Mesenchymal stem cell (in vitro differentiated cells and primary cell): ENCODE measurements around the gene FER1L5. TPM values are rescaled to one million over a fixed set of nuclear protein-coding genes. Genes with fewer than 3 reads are reported as not detected.
A peak's percentile ranks its signal among the peaks of the same experiment; 100 is the strongest.

Experiments
- DNase-seq: peaks from one replicate; pipeline ENCODE4 v3.0.0-alpha.2; 2013
- H2AFZ ChIP-seq: one replicate; pipeline ENCODE4 v1.6.1; 2013; ENCODE audit warnings: low read depth, mild to moderate bottlenecking, control low read depth, inconsistent platforms, low read length, moderate library complexity
- H2AK5ac ChIP-seq: 2 replicates; pipeline ENCODE4 v1.6.1; 2013; ENCODE audit warnings: low read length, moderate library complexity, mild to moderate bottlenecking, inconsistent platforms; ENCODE audit not compliant: severe bottlenecking
- H2BK120ac ChIP-seq: one replicate; pipeline ENCODE4 v1.6.1; 2013; ENCODE audit warnings: low read depth, mild to moderate bottlenecking, inconsistent platforms, low read length, moderate library complexity
- H2BK12ac ChIP-seq, 2 experiments: one replicate each; pipeline ENCODE4 v1.6.1; 2013; ENCODE audit warnings: inconsistent platforms in 2 of 2, low read length in 2 of 2, mild to moderate bottlenecking in 2 of 2, moderate library complexity in 2 of 2, control low read depth in 1 of 2
- H2BK15ac ChIP-seq: one replicate; pipeline ENCODE4 v1.6.1; 2013; ENCODE audit warnings: mild to moderate bottlenecking, low read depth, inconsistent platforms; ENCODE audit not compliant: poor library complexity, severe bottlenecking
- H2BK5ac ChIP-seq: 2 replicates; pipeline ENCODE4 v1.6.1; 2013; ENCODE audit warnings: low read depth, mild to moderate bottlenecking, low read length, control low read depth, inconsistent platforms; ENCODE audit not compliant: poor library complexity, severe bottlenecking
- H3K14ac ChIP-seq, 2 experiments: one replicate each; pipeline ENCODE4 v1.6.1; 2013; ENCODE audit warnings: inconsistent platforms in 2 of 2, low read length in 2 of 2, control low read depth in 1 of 2, mild to moderate bottlenecking in 1 of 2, moderate library complexity in 1 of 2
- H3K18ac ChIP-seq, 2 experiments: one replicate each; pipeline ENCODE4 v1.6.1; 2013; ENCODE audit warnings: inconsistent platforms in 2 of 2, low read length in 2 of 2, control low read depth in 1 of 2, low read depth in 1 of 2, mild to moderate bottlenecking in 1 of 2
- H3K23ac ChIP-seq, 2 experiments: one replicate each; pipeline ENCODE4 v1.6.1; 2013; ENCODE audit warnings: inconsistent platforms in 2 of 2, low read length in 2 of 2, mild to moderate bottlenecking in 2 of 2, moderate library complexity in 2 of 2, control low read depth in 1 of 2
- H3K27ac ChIP-seq: 2 replicates; pipeline ENCODE4 v1.5.1; 2013; ENCODE audit warnings: mild to moderate bottlenecking, moderate library complexity, low read length, control low read depth, inconsistent platforms; ENCODE audit not compliant: poor library complexity, severe bottlenecking
- H3K27me3 ChIP-seq, 2 experiments: 2 replicates each; pipeline versions ENCODE4 v1.6.1 to v1.7.0; 2013; ENCODE audit warnings: low read length in 2 of 2, mild to moderate bottlenecking in 2 of 2, moderate library complexity in 2 of 2, control low read depth in 1 of 2, inconsistent platforms in 1 of 2; ENCODE audit not compliant: control insufficient read depth in 1 of 2, insufficient read depth in 1 of 2
- H3K36me3 ChIP-seq, 2 experiments: 2 replicates each; pipeline versions ENCODE4 v1.6.1 to v1.7.0; 2013; ENCODE audit warnings: low read length in 2 of 2, control low read depth in 1 of 2, inconsistent platforms in 1 of 2, low read depth in 1 of 2, mild to moderate bottlenecking in 1 of 2; ENCODE audit not compliant: insufficient read depth in 2 of 2, control insufficient read depth in 1 of 2
- H3K4ac ChIP-seq, 2 experiments: one replicate each; pipeline ENCODE4 v1.6.1; 2013; ENCODE audit warnings: inconsistent platforms in 2 of 2, low read length in 2 of 2, mild to moderate bottlenecking in 2 of 2, moderate library complexity in 2 of 2, control low read depth in 1 of 2, low read depth in 1 of 2
- H3K4me1 ChIP-seq: 2 replicates; pipeline ENCODE4 v1.6.1; 2013; ENCODE audit warnings: low read depth, low read length, control low read depth; ENCODE audit not compliant: control insufficient read depth, insufficient read depth
- H3K4me2 ChIP-seq: 2 replicates; pipeline ENCODE4 v1.6.1; 2013; ENCODE audit warnings: low read length, mild to moderate bottlenecking, inconsistent platforms; ENCODE audit not compliant: poor library complexity, severe bottlenecking
- H3K4me3 ChIP-seq, 2 experiments: 2 replicates each; pipeline versions ENCODE4 v1.5.1 to v1.7.0; 2013; ENCODE audit warnings: low read length in 2 of 2, mild to moderate bottlenecking in 2 of 2, control low read depth in 1 of 2, low read depth in 1 of 2; ENCODE audit not compliant: insufficient read depth in 1 of 2
- H3K79me1 ChIP-seq: replicated peaks from 2 replicates; pipeline ENCODE4 v1.6.1; 2013; ENCODE audit warnings: mild to moderate bottlenecking, control low read depth, low read length, inconsistent platforms; ENCODE audit not compliant: poor library complexity, severe bottlenecking
- H3K9ac ChIP-seq: 2 replicates; pipeline ENCODE4 v1.7.0; 2013; ENCODE audit warnings: mild to moderate bottlenecking, low read length, moderate library complexity
- H3K9me3 ChIP-seq: 2 replicates; pipeline ENCODE4 v1.7.0; 2013; ENCODE audit warnings: mild to moderate bottlenecking, low read length; ENCODE audit not compliant: control insufficient read depth
- H4K8ac ChIP-seq: one replicate; pipeline ENCODE4 v1.6.1; 2013; ENCODE audit warnings: inconsistent platforms, mild to moderate bottlenecking, low read length, moderate library complexity
- H4K91ac ChIP-seq: one replicate; pipeline ENCODE4 v1.6.1; 2013; ENCODE audit warnings: mild to moderate bottlenecking, low read length, inconsistent platforms
- WGBS: methylation state at CpG from one replicate; pipeline ENCODE4 v1.1.7; 2013; ENCODE audit warnings: mixed read lengths; 5-methylcytosine and 5-hydroxymethylcytosine counted together
- polyA plus RNA-seq, 2 experiments: library from polyadenylated mRNA; stranded (reverse); fragments of 200-250 nt; gene quantifications; one replicate each; pipeline ENCODE4 v1.2.3, GENCODE V29; 2013

FER1L5 gene
- 0.01 TPM for polyA plus RNA-seq (2013, experiment 1 of 2)
- not detected for polyA plus RNA-seq (2013, experiment 2 of 2)

- peak within 1 kb of the TSS in 1 of 2 experiments; percentile 63 for H3K4me3 ChIP-seq
- no peak within 1 kb of the TSS for H3K23ac ChIP-seq
- H2BK15ac ChIP-seq = no peak within 1 kb of the TSS
- no peaks in the 10 kb centered on the region for H3K79me1 ChIP-seq
- H3K9ac ChIP-seq = peak within 1 kb of the TSS; percentile 54
- no peaks in the 10 kb centered on the region for H3K36me3 ChIP-seq
- peaks cover 2% of the 10 kb centered on the region for H3K4me1 ChIP-seq
- H2BK12ac ChIP-seq = no peak within 1 kb of the TSS
- H3K4ac ChIP-seq = no peak within 1 kb of the TSS
- peak; percentile 35 for DNase-seq
- H3K14ac ChIP-seq = no peak within 1 kb of the TSS
- H3K27me3 ChIP-seq = no peaks in the 10 kb centered on the region
- peak within 1 kb of the TSS; percentile 1 for H2AFZ ChIP-seq
- WGBS = 47% methylated on average over 4 of the region's 10 CpGs
- no peak within 1 kb of the TSS for H2AK5ac ChIP-seq
- H3K4me2 ChIP-seq = no peak within 1 kb of the TSS
- no peaks in the 10 kb centered on the region for H3K9me3 ChIP-seq
- H4K8ac ChIP-seq = peak within 1 kb of the TSS; percentile 8
- no peak within 1 kb of the TSS for H4K91ac ChIP-seq
- H2BK5ac ChIP-seq = no peak within 1 kb of the TSS
- peak within 1 kb of the TSS in 1 of 2 experiments; percentile 50 for H3K18ac ChIP-seq
- H3K27ac ChIP-seq = no peak within 1 kb of the TSS
- H2BK120ac ChIP-seq = no peak within 1 kb of the TSS
Observed at GRCh38 chr2:96642564-96643360, at the start of gene FER1L5. Gene FER1L5, plus strand, starts transcription at chr2:96642764. Its CDS starts 73 bp downstream, at chr2:96642837.

DNA sequence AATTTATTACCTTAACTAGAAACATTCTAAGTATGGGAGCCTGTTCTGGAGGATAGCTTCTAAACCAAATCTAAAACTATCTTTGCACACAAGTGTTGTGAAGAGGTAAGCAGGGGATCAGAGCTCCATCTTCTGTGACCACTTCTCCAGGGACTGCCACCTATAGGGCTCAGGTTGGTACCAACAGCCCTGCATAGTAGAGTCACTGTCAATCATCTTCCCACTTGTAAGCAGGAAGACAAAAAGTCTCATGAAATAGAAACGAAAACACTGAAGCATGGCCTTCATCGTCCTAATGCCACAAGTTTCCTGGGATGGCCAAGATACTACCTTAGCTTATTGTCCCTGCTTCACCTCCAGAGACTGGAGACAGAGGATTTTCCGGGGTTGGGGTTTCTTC is 48.3 kb upstream of the FER1L5 start:
- H2BK15ac ChIP-seq = no peak overlapping the region
- H2AK5ac ChIP-seq = no peak overlapping the region
- H3K9ac ChIP-seq = no peak overlapping the region
- no peak overlapping the region for H3K18ac ChIP-seq
- H4K8ac ChIP-seq = no peak overlapping the region
- no peak overlapping the region for H4K91ac ChIP-seq
- H3K4me3 ChIP-seq = no peak overlapping the region
- DNase-seq = no peak
- H3K36me3 ChIP-seq = peaks cover 38 to 84% of the 10 kb centered on the region in 2 experiments
- no peak overlapping the region for H3K14ac ChIP-seq
- no peak overlapping the region for H3K23ac ChIP-seq
- peaks cover 37% of the 10 kb centered on the region for H3K79me1 ChIP-seq
- H3K9me3 ChIP-seq = no peaks in the 10 kb centered on the region
- H2BK5ac ChIP-seq = no peak overlapping the region
- H3K27ac ChIP-seq = no peak overlapping the region
- H2BK12ac ChIP-seq = no peak overlapping the region
- no peak overlapping the region for H3K4me2 ChIP-seq
- no peaks in the 10 kb centered on the region for H3K4me1 ChIP-seq
- H2BK120ac ChIP-seq = no peak overlapping the region
- no peaks in the 10 kb centered on the region for H3K27me3 ChIP-seq
- WGBS = 93% methylated on average over 3 of the region's 3 CpGs
- no peak overlapping the region for H2AFZ ChIP-seq
- H3K4ac ChIP-seq = no peak overlapping the region

DNA sequence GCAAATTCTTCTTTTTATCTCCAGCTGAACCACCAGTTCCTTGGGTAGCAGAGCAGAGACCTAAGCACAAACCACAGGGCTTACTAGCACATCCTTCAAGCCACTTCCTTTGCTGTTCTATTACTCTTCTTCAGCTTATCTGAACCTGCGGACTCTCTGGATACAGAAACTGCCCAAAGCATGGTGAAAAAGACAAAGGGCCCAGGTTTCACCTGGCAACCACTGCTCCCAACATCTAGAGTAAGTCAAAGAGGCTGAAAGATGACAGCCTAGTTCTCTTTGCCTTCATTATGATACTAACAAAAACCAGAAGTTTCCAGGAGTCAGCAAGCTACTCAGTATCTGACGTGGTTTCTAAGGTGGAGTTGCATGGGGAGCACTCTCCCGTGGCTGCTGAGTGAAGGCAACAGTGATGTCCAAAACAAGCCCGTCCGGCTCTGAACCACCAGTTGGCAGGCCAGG is 47.8 kb upstream of the FER1L5 start:
- Histone ChIP-seq H4K91ac (no peak overlapping the region), H3K27ac (no peak overlapping the region), H3K14ac (no peak overlapping the region), H2AFZ (no peak overlapping the region), H2BK12ac (no peak overlapping the region), H2AK5ac (no peak overlapping the region), H3K79me1 (peaks cover 37% of the 10 kb centered on the region), H3K18ac (no peak overlapping the region), H3K4me3 (no peak overlapping the region), H2BK120ac (no peak overlapping the region), H3K23ac (no peak overlapping the region), H3K4me1 (no peaks in the 10 kb centered on the region), H3K4ac (no peak overlapping the region), H3K27me3 (no peaks in the 10 kb centered on the region), H2BK15ac (no peak overlapping the region), H3K36me3 (peaks cover 38 to 86% of the 10 kb centered on the region in 2 experiments), H3K4me2 (no peak overlapping the region), H2BK5ac (no peak overlapping the region), H3K9ac (no peak overlapping the region), H3K9me3 (no peaks in the 10 kb centered on the region), H4K8ac (no peak overlapping the region)
- 97% methylated on average over 5 of the region's 5 CpGs for WGBS
- DNase-seq = no peak

GRCh38 chr2:96596596-96596995 is 46.0 kb upstream of the FER1L5 start:
- Histone ChIP-seq H3K36me3 (peaks cover 44 to 98% of the 10 kb centered on the region in 2 experiments), H2AFZ (no peak overlapping the region), H3K14ac (no peak overlapping the region), H3K4me2 (no peak overlapping the region), H2BK120ac (no peak overlapping the region), H4K91ac (no peak overlapping the region), H3K27ac (no peak overlapping the region), H3K4ac (no peak overlapping the region), H3K23ac (no peak overlapping the region), H3K27me3 (no peaks in the 10 kb centered on the region), H3K4me1 (no peaks in the 10 kb centered on the region), H3K9ac (no peak overlapping the region), H2BK15ac (no peak overlapping the region), H3K4me3 (no peak overlapping the region), H3K18ac (no peak overlapping the region), H4K8ac (no peak overlapping the region), H2AK5ac (no peak overlapping the region), H3K79me1 (peaks cover 38% of the 10 kb centered on the region), H2BK5ac (no peak overlapping the region), H2BK12ac (no peak overlapping the region), H3K9me3 (no peaks in the 10 kb centered on the region)
- no peak for DNase-seq
